Brain microvascular endothelial cell (primary cell): ENCODE data around the gene CRAT.

Experiments
- DNase-seq: peaks from one replicate; pipeline ENCODE4 v3.0.0-alpha.2; 2020
- H3K27ac ChIP-seq: fragments of 250-450 bp; sonication (Bioruptor Pico); 2 replicates; pipeline ENCODE4 v1.5.1; 2020; ENCODE audit warnings: mild to moderate bottlenecking, moderate library complexity
- H3K27me3 ChIP-seq: fragments of 250-450 bp; sonication (Bioruptor Pico); replicated peaks from 2 replicates; pipeline ENCODE4 v1.5.1; 2020; ENCODE audit warnings: mild to moderate bottlenecking
- H3K36me3 ChIP-seq: fragments of 250-450 bp; sonication (Bioruptor Pico); replicated peaks from 2 replicates; pipeline ENCODE4 v1.5.1; 2020; ENCODE audit warnings: mild to moderate bottlenecking
- H3K4me3 ChIP-seq: 2 replicates; pipeline ENCODE4 v1.5.1; 2011; ENCODE audit warnings: low read depth, mild to moderate bottlenecking, control low read depth, low read length, moderate library complexity
- CTCF ChIP-seq: IDR thresholded peaks from 2 replicates; pipeline ENCODE4 v1.5.1; 2011; ENCODE audit warnings: low read depth, mild to moderate bottlenecking, moderate library complexity, low read length, control low read depth, inconsistent platforms; ENCODE audit errors: missing control alignments
- in situ Hi-C: cut with HindIII; loops from 2 replicates; pipeline ENCODE4 v1.10.0; 2017; ENCODE audit warnings: low sequenced_read_pairs, low pct_ligation_motif_present

CRAT gene

GRCh38 chr9:129080601-129081387, 29.8 kb downstream of the CRAT start, which contains the start of gene DOLPP1:
Gene DOLPP1, plus strand, starts transcription at chr9:129081111. Its CDS starts 21 bp downstream, at chr9:129081132.
- Histone ChIP-seq H3K36me3 (peaks cover 4% of the 10 kb centered on the region), H3K4me3 (peak within 1 kb of the TSS; percentile 86), H3K27me3 (no peaks in the 10 kb centered on the region), H3K27ac (peak within 1 kb of the TSS; percentile 28)
- TF ChIP-seq CTCF: no peak
- in situ Hi-C loops: no loop called here
- DNase-seq: peak; percentile 99

DNA sequence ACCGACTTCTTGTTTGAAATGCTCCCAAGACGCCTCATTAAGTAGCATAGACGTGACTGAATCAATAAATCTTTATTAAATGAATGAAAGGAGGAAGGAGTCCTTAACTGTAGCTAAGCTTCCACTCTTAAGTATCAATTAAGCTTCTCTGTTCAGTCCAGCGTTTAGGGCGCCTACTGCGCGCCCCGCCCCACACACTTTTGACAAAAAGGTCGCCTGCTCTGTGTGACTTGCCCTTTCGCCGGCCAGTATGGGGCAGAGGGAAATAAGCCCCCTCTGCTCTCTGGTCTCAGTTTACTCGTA, 30.3 kb downstream of the CRAT start:
- Histone ChIP-seq H3K4me3 (peak overlapping the region; percentile 78), H3K27me3 (no peaks in the 10 kb centered on the region), H3K36me3 (no peaks in the 10 kb centered on the region), H3K27ac (no peak overlapping the region)
- no peak for TF ChIP-seq CTCF
- in situ Hi-C loops: no loop called here
- no peak for DNase-seq

- Histone ChIP-seq H3K36me3 (no peaks in the 10 kb centered on the region), H3K27me3 (no peaks in the 10 kb centered on the region), H3K4me3 (peak overlapping the region; percentile 78), H3K27ac (no peak overlapping the region)
- DNase-seq: no peak
- no peak for TF ChIP-seq CTCF
- in situ Hi-C loops: no loop called here
These were observed 30.8 kb downstream of the CRAT start for GRCh38 chr9:129079829-129080228.

GRCh38 chr9:129078691-129079503, 31.7 kb downstream of the CRAT start:
- no peak for TF ChIP-seq CTCF
- in situ Hi-C loops: no loop called here
- DNase-seq: no peak
- H3K36me3 ChIP-seq: no peaks in the 10 kb centered on the region
- H3K27ac ChIP-seq: no peak overlapping the region
- H3K27me3 ChIP-seq: no peaks in the 10 kb centered on the region
- H3K4me3 ChIP-seq: no peak overlapping the region

- no peak overlapping the region for H3K27ac ChIP-seq
- in situ Hi-C loops: no loop called here
- TF ChIP-seq CTCF: no peak
These were observed 33.4 kb downstream of the CRAT start for GRCh38 chr9:129077236-129077635.

More at GRCh38 chr9:129077236-129077635, 33.4 kb downstream of the CRAT start:
- H3K36me3 ChIP-seq: no peaks in the 10 kb centered on the region
- no peak for DNase-seq
- H3K4me3 ChIP-seq: no peak overlapping the region
- H3K27me3 ChIP-seq: no peaks in the 10 kb centered on the region
